Spleen (tissue), 7 donors: ENCODE results near the gene RAB11FIP4.

Source experiments
- POLR2A ChIP-seq, 3 donors: fragments of 450-650 bp; IDR thresholded peaks; one replicate each; pipeline ENCODE4 v1.5.1; 2017; ENCODE audit warnings: antibody characterized with exemption in 3 of 3, mild to moderate bottlenecking in 1 of 3
- POLR2AphosphoS5 ChIP-seq, 3 donors: sonication (generic); formaldehyde crosslinking; IDR thresholded peaks; one replicate each; pipeline ENCODE4 v1.5.1; 2017; ENCODE audit warnings: antibody characterized with exemption in 3 of 3
- TF ChIP-seq, protein P1 (sequence below), 11 experiments: fragments of 200-600 bp in 7 of 11; fragments of 450-650 bp in 4 of 11; sonication (generic) in 4 of 11; IDR thresholded peaks in 8 of 11; conservative IDR thresholded peaks in 3 of 11; 1 replicate in 7 of 11; 2 replicates in 4 of 11; pipeline versions ENCODE4 v1.4.0 to v1.8.0; 2016 to 2021; ENCODE audit warnings: antibody characterized with exemption in 11 of 11, inconsistent platforms in 4 of 11, mild to moderate bottlenecking in 1 of 11
- donor health status: DM: no; HTN: no; CAD: no; lungs with moderate emphysema.
- donor health status: DM: no; HTN: no; CAD: no.
- donor health status: DM: no; HTN: no; CAD: no.

DNA sequence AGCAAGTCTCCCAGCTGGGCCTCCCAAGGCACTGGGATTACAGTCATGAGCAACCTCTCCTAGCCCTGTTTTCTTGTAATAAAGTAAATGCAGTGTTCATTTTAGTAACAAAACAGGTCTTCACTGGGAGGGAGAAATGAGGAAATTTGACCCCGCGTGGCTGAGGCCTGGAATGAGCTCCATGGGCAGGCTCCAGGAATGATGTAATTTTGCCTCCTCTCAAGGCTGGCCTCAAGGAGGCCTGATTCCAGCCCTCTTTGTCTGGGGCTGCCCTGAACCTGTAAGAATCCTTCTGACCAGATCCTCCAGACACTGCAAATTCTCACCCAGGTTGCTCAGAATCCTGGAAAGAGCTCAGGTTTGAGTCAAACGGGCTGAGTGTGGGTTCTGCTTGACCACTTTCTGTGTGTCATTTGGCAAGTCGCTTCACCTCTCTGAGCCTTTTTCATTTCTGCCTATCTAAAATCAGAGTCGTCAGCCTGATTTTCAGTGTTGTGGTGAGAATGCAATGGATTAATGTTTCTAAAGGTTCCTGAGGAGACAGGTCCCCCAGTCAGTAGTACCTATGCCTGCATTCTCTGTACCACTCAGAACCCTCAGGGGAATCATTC is 57.1 kb downstream of the RAB11FIP4 start:
- TF ChIP-seq POLR2A (IDR thresholded peaks at IDR 0.05) = no peak
- TF ChIP-seq, protein P1, sequence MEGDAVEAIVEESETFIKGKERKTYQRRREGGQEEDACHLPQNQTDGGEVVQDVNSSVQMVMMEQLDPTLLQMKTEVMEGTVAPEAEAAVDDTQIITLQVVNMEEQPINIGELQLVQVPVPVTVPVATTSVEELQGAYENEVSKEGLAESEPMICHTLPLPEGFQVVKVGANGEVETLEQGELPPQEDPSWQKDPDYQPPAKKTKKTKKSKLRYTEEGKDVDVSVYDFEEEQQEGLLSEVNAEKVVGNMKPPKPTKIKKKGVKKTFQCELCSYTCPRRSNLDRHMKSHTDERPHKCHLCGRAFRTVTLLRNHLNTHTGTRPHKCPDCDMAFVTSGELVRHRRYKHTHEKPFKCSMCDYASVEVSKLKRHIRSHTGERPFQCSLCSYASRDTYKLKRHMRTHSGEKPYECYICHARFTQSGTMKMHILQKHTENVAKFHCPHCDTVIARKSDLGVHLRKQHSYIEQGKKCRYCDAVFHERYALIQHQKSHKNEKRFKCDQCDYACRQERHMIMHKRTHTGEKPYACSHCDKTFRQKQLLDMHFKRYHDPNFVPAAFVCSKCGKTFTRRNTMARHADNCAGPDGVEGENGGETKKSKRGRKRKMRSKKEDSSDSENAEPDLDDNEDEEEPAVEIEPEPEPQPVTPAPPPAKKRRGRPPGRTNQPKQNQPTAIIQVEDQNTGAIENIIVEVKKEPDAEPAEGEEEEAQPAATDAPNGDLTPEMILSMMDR (IDR thresholded peaks at IDR 0.05 in 8 of 11, conservative IDR thresholded peaks at IDR 0.05 in 3 of 11) = no peak
- no peak for TF ChIP-seq POLR2AphosphoS5 (IDR thresholded peaks at IDR 0.05)
